Skeletal muscle cell (primary cell): Measurements from ENCODE around the gene ENDOD1.
"Not testable (repeated sequence)": the region's sequence is repeated elsewhere in the genome, so short reads cannot be mapped to it uniquely, and the experiment has no call there.

Experiments
- DNase-seq: peaks from one replicate; pipeline ENCODE4 v3.0.0-alpha.2; 2010; ENCODE audit warnings: low read depth
- H3K4me3 ChIP-seq: 2 replicates; pipeline ENCODE4 v1.5.1; 2011; ENCODE audit warnings: low read depth, mild to moderate bottlenecking, control low read depth, low read length, moderate library complexity

ENDOD1 gene

GRCh38 chr11:95100191-95100648, 10.6 kb downstream of the ENDOD1 start:
- H3K4me3 ChIP-seq, result no peak overlapping the region
- no peak for DNase-seq

DNA sequence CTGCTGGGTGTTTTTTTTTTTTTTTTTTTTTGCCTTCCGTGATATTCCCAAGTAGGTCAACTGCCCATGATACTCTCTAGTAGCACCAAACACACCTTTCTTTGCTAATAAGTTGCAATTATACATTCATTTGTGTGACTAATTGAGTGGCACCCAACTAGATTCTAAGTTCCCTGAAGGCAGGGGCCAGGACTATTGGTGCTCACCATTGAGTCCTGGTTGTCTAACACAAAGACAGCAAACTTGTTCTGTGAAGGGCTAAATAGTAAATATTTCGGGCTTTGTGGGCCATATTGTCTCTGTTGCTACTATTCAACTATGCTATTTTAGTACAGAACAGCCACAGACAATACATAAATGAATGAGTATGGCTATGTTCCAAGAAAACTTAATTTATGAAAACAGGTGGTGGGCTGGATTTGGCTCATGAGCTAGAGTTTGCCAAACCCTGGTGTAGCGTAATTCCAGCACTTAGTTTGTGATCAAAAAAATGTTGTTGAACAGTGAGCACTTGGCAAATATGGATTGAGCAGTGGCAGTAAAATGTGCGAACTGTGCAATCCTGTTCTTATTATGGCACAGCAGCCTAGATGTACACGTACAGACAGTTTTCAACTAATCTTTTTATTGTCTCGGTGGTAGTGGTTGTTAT, 11.3 kb downstream of the ENDOD1 start:
- DNase-seq, result no peak
- H3K4me3 ChIP-seq, result no peak overlapping the region

DNA sequence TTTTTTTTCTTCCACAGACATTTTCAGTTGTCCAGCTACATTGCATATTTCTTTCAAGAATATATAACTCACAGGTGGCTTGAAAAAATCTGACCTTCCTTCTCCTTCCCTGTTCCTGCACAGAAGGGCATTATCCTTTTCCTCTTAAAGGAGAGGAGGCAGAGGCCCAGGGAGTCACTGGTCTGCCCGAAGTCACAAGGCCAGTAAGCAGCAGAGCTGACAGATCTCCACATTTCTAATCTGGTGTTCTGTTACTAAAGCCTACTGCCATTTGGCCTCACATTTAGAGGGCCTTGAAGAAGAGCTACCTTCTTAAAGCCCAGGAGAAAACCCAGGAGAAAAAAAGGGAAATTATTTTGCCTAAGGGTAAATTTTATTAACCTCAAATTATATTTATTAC, 12.3 kb downstream of the ENDOD1 start:
- DNase-seq, result no peak
- no peak overlapping the region for H3K4me3 ChIP-seq

DNA sequence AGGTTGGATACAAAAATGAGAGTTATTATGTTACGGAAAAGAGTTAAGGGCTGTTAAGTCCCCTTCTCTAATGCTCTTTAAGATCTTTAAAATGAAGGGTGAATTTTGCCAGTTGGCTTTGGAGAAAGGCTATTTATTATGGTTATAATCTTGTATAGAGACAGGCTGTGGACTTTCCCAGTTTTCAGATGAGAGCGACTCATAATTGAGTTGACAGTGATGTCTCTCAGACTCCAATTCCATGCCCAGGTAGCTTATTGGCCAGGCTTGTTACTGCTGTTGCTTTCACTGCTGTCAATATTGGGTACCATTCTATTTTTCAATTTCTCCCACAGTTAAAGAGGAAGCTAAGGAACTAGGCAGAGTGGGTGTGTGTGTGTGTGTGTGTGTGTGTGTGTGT, 13.1 kb downstream of the ENDOD1 start:
- no peak for DNase-seq
- no peak overlapping the region for H3K4me3 ChIP-seq

GRCh38 chr11:95103701-95104100, 14.1 kb downstream of the ENDOD1 start:
- no peak for DNase-seq
- H3K4me3 ChIP-seq, result no peak overlapping the region

DNA sequence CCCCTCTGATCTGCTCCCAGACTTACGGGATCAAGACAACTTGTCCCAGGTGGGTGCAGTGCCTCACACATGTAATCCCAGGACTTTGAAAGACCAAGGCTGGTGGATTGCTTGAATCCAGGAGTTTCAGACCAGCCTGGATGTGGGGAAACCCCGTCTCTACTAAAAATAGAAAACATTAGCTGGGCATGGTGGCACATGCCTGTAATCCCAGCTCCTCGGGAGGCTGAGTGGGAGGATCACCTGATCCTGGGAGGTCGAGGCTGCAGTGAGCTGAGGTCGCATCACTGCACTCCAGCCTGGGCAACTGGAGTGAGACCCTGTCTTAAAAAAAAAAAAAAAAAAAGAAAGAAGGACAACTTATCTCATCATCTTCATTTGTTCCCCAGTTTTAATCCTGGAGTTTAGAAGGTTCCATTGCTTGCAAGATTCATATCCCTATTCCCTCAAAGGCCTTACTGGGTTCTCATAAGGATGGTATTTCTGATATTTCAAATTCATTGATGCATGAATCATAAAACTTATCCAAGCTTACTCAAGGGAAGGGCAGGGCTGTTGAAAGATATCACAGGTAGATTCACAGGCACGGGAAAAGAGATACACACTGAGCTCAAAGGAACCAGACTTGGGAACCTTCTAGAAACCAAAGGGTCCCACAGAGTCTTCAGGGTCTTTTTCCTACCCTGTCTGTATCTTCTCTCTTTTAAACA, 14.6 kb downstream of the ENDOD1 start:
- DNase-seq, result no peak
- no peak overlapping the region for H3K4me3 ChIP-seq

DNA sequence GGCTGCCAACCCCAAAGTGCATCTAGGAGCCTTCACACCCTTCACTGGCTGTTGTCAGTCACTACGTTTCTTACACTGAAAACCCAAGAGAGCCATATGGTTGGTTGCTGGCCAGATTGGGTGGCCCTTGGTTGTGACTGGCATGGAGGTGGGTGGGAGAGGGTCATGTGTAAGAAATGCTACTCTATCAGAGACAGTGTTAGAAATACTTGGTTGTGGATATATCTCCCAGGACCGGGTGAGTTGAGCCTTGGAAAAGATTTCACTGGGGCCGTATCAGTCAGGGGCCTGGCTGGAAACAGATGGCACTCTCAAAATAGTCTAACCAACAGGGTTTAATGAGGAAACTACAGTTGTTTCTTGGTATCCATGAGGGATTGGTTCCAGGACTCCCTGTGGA, 15.2 kb downstream of the ENDOD1 start:
- H3K4me3 ChIP-seq, result no peak overlapping the region
- DNase-seq, result no peak

GRCh38 chr11:95108159-95108611, 18.5 kb downstream of the ENDOD1 start:
- DNase-seq, result peak; percentile 75
- H3K4me3 ChIP-seq, result no peak overlapping the region

- DNase-seq, result no peak
- H3K4me3 ChIP-seq, result no peak overlapping the region
Observed at GRCh38 chr11:95108671-95109551, 19.3 kb downstream of the ENDOD1 start.

DNA sequence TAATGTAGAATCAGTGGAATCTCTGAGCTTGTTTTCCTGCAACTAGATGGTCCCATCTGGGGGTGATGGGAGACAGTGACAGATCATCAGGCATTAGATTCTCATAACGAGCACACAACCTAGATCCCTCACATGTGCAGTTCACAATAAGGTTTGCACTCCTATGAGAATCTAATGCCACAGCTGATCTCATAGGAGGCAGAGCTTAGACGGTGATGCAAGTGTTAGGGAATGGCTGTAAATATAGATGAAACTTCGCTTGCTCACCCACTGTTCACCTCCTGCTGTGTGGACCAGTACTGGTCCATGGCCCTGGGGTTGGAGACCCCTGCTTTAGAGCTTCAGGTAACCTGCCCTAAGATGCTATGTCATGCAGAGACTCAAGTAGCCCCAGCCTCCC, 21.8 kb downstream of the ENDOD1 start:
- H3K4me3 ChIP-seq, result not testable (repeated sequence)

DNA sequence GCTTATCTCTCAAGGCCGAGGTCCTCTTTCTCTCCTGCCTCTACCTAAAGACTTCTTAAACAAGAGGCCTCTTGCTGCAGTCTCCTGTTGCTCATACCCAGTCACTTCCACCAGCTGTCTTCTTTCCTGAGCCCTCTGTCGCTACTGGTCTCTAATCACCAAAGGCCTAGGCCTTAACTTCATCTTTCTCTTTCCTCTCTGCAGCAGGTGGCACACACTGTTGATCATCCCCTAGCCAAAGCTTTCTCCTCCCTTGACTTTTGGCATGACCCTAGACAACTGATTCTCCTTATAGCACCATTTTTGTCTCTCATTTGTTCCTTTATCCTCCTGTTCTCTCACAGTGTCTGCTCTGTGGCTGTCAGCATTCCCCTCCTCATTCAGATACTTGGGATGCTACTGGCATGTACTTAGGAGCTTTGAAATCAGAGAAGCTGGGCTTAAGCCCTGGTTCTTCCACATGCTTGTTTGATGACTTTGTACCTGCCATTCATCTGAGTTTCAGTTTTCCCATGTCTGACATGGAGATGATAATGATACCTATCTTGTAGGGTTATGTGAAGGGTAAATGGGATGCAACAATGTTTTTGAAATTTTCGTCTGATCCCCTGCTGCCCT, 22.4 kb downstream of the ENDOD1 start:
- no peak overlapping the region for H3K4me3 ChIP-seq
- no peak for DNase-seq

More for the DNA sequence above, 21.8 kb downstream of the ENDOD1 start:
- DNase-seq, result not testable (repeated sequence)

GRCh38 chr11:95115597-95115996, 26.0 kb downstream of the ENDOD1 start:
- H3K4me3 ChIP-seq, result no peak overlapping the region
- DNase-seq, result no peak

DNA sequence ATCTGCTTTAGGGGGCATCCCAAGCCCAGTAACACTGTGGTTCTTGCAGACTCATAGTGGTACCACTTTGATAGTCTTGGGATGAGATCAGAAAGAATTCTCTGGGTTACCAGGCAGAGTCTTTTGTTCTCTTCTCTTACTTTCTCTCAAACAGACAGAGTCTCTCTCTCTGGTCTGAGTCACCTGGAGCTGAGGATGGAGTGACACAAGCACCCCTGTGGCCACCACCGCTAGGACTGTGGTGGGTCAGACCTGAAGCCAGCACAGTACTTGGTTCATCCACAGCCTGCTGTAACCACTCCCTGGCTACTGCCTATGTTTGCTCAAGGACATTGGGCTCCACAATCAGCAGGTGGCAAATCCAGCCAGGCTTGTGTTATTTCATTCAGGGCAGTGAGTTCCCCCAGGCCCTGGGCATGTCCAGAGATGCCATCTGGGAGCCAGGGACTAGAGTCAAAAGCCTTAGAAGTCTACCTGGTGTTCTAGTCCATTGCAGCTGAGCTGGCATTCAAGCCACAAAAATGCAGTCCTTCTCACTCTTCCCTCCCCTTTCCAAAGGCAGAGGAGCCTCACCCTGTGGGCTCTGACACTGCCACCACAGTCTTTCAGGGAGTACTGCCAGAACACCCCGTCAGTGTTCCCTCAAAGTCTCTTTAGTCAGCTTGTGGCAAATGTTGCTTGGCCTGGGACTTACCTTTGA, 29.9 kb downstream of the ENDOD1 start:
- H3K4me3 ChIP-seq, result no peak overlapping the region
- DNase-seq, result no peak

- DNase-seq, result no peak
- H3K4me3 ChIP-seq, result no peak overlapping the region
Observed at GRCh38 chr11:95121698-95122097, 32.1 kb downstream of the ENDOD1 start.

DNA sequence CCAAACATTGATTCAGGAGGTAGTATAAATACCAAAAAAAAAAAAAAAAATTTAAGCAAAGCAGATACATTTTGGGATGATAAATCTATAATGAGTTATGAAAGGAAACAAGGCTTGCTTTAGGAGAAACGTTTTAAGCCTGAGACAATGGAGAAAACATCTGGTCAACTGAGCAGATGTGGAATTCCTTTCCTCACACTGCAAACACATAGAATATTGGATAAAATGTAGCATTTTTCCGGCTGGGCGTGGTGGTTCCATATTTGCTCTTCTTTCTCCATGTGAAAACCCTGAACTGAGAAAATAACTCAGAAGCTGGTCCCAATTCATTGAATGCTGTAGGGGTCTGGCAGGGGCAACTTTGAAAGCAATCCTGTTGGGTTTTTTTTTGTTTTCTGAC, 33.9 kb downstream of the ENDOD1 start:
- no peak overlapping the region for H3K4me3 ChIP-seq
- DNase-seq, result no peak

GRCh38 chr11:95128602-95129001, 39.0 kb downstream of the ENDOD1 start:
- no peak for DNase-seq
- no peak overlapping the region for H3K4me3 ChIP-seq

DNA sequence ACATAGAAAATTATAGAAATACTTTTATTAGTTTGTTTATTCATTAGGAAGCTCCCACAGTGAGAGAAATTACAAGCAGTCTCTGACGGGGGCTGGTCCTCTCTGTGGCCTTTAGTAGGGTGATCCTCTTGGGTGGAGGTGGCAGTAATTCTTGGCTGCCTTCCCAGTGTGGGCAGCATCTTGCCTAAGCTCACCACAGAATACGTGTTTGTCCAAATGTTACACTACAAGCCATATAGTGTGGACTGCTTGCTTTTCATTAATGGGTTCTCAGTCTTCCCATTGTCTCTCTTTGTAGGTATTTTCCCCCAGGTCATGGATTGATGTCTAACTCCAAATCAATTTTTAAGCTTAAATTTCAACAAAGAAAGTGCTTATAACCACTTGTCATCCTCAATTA, 43.3 kb downstream of the ENDOD1 start:
- no peak overlapping the region for H3K4me3 ChIP-seq
- no peak for DNase-seq

- DNase-seq, result peak; percentile 53
- H3K4me3 ChIP-seq, result no peak overlapping the region
Observed at GRCh38 chr11:95134491-95134890, 44.8 kb downstream of the ENDOD1 start.

- DNase-seq, result no peak
- no peak overlapping the region for H3K4me3 ChIP-seq
Observed at GRCh38 chr11:95135155-95135554, 45.5 kb downstream of the ENDOD1 start.
